Measurements from ENCODE around the gene ZNF583. TPM values are rescaled to one million over a fixed set of nuclear protein-coding genes. Genes with fewer than 3 reads are reported as not detected.

ZNF583 gene
- total RNA-seq, 4 donors from 2014 or later, result 2.1 to 3.8 (median 2.6) TPM

- no peak overlapping the region for H3K4me3 ChIP-seq (ENCODE audit: low read depth, poor library complexity, severe bottlenecking)
- no peak for TF ChIP-seq POLR2A (IDR thresholded peaks at IDR 0.05)
- TF ChIP-seq, protein P1, sequence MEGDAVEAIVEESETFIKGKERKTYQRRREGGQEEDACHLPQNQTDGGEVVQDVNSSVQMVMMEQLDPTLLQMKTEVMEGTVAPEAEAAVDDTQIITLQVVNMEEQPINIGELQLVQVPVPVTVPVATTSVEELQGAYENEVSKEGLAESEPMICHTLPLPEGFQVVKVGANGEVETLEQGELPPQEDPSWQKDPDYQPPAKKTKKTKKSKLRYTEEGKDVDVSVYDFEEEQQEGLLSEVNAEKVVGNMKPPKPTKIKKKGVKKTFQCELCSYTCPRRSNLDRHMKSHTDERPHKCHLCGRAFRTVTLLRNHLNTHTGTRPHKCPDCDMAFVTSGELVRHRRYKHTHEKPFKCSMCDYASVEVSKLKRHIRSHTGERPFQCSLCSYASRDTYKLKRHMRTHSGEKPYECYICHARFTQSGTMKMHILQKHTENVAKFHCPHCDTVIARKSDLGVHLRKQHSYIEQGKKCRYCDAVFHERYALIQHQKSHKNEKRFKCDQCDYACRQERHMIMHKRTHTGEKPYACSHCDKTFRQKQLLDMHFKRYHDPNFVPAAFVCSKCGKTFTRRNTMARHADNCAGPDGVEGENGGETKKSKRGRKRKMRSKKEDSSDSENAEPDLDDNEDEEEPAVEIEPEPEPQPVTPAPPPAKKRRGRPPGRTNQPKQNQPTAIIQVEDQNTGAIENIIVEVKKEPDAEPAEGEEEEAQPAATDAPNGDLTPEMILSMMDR (IDR thresholded peaks at IDR 0.05), result no peak
- DNase-seq (ENCODE audit: low spot score in 2 of 2), result no peak
- 99% methylated on average over 3 of the region's 3 CpGs for WGBS, 2 donors
- intact Hi-C loops (cut with DNase I; ENCODE audit: low total_unique reads), result no loop called here
Observed at GRCh38 chr19:56369886-56370676, 34.1 kb upstream of the ZNF583 start.

- TF ChIP-seq POLR2A (IDR thresholded peaks at IDR 0.05), result no peak
- TF ChIP-seq, protein P1 (IDR thresholded peaks at IDR 0.05), result no peak
- 61 to 73% methylated on average over 1 of the region's 1 CpG for WGBS, 2 donors
- no peak overlapping the region for H3K4me3 ChIP-seq (ENCODE audit: low read depth, poor library complexity, severe bottlenecking)
- intact Hi-C loops (cut with DNase I; ENCODE audit: low total_unique reads), result no loop called here
- no peak for DNase-seq (ENCODE audit: low spot score in 2 of 2)
Observed at GRCh38 chr19:56372281-56372680, 31.9 kb upstream of the ZNF583 start.

GRCh38 chr19:56377105-56377924 is 26.8 kb upstream of the ZNF583 start:
- DNase-seq (ENCODE audit: low spot score in 2 of 2), result no peak
- intact Hi-C loops (cut with DNase I; ENCODE audit: low total_unique reads), result no loop called here
- H3K4me3 ChIP-seq (ENCODE audit: low read depth, poor library complexity, severe bottlenecking), result no peak overlapping the region
- 88 to 97% methylated on average over 11 of the region's 11 CpGs for WGBS, 2 donors
- TF ChIP-seq, protein P1 (IDR thresholded peaks at IDR 0.05), result no peak
- TF ChIP-seq POLR2A (IDR thresholded peaks at IDR 0.05), result no peak

GRCh38 chr19:56383826-56384605 is 20.1 kb upstream of the ZNF583 start:
- no peak for DNase-seq (ENCODE audit: low spot score in 2 of 2)
- WGBS, 2 donors, result 91 to 95% methylated on average over 8 of the region's 8 CpGs
- intact Hi-C loops (cut with DNase I; ENCODE audit: low total_unique reads), result no loop called here
- TF ChIP-seq POLR2A (IDR thresholded peaks at IDR 0.05), result no peak
- TF ChIP-seq, protein P1 (IDR thresholded peaks at IDR 0.05), result no peak
- no peak overlapping the region for H3K4me3 ChIP-seq (ENCODE audit: low read depth, poor library complexity, severe bottlenecking)

DNA sequence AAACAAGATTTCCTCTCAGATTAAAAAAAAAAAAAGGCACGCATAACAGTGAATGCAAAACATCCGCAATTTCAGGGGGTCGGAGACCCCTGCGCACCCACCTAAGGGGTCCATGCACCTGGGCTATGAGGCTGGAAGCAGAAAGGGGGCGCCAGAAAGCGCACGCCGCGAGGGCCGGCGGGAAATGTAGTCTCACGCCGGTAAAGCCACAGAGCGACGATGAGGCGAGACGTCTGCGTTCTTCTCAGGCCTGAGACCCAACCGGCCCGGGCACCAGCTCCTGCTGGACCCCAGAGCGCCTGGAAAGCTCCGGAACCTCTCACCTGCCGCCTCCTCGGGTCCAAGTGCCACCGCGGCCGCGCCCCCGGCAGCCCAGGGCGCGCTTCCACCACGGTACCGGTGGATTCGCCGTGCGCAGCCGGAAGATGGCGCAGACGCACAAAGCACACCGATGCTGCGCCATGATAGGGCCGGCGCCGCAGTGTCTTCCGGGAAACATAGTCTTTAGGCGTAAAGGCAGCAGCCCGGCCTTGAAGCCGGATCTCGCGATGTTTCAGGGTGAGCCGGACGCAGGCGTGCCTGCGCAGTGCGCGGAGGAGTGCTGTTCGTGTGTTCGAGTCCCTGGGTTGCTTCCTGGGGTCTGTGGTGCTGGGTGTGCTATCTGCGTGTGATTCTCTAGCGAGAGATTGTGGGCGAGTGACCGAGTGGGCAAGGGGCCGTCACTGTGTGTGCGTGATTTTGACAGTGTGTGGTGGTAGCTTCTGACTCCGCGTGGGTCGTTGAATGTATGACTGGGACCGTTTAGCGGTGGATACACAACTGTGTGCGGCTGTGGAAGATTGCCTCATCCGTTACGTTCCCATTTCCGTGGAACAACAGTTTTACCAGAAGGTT is 10.8 kb upstream of the ZNF583 start, which contains the start of gene ZNF582:
Gene ZNF582 (minus strand): TSS at position 416 of the 894 bp plus-strand sequence. CDS start 1,782 bp downstream, outside the sequence.
- peak within 1 kb of the TSS; percentile 50 for H3K4me3 ChIP-seq (ENCODE audit: low read depth, poor library complexity, severe bottlenecking)
- 1 to 4% methylated on average over 58 to 60 of the region's 73 CpGs for WGBS, 2 donors
- peak; percentile 91 to 98 for DNase-seq (ENCODE audit: low spot score in 2 of 2)
- intact Hi-C loops (cut with DNase I; ENCODE audit: low total_unique reads), result no loop called here
- TF ChIP-seq POLR2A (IDR thresholded peaks at IDR 0.05), result no peak
- TF ChIP-seq, protein P1 (IDR thresholded peaks at IDR 0.05), result peak in 1 of 3 donors; percentile 40
